ENCODE measurements around the gene IL20RA. TPM values are rescaled to one million over a fixed set of nuclear protein-coding genes. Genes with fewer than 3 reads are reported as not detected.

Gene IL20RA
- total and polyA plus RNA-seq, 5 donors from 2014 or later: not detected

DNA sequence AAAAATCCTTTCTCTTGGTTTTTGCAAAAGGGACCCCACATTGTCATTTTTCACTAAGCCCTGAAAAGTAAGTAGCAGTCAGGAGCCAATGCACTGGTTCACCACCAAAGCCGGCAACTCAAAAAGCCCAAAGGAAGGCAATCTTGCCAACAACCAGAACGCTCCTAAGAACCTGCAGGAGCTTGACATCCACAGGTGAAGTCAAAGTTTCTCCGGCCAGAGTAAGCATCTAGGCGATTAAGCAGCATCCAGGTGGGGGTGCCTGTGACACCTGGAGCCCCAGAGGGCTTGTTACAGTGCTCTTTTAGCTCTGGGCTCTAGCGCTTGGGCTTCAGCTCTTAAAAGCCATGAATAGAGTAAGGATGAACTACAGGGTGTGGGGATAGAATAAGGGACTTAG lies 86.6 kb downstream of the IL20RA start:
- peaks cover 4% of the 10 kb centered on the region for H3K27me3 ChIP-seq (ENCODE audit: control insufficient read depth, insufficient read depth, low read length)
- no peak overlapping the region for H3K4me3 Mint-ChIP-seq
- no peak overlapping the region for H3K27ac ChIP-seq (ENCODE audit: insufficient read depth, low read length, poor library complexity, severe bottlenecking)
- no peaks in the 10 kb centered on the region for H3K9me3 Mint-ChIP-seq
- H3K4me1 Mint-ChIP-seq: peaks cover 0 to 7% (median 2%) of the 10 kb centered on the region in 4 donors
- no peak overlapping the region for H3K27ac Mint-ChIP-seq
- no peaks in the 10 kb centered on the region for H3K4me1 ChIP-seq (ENCODE audit: control insufficient read depth, insufficient read depth, low read length, poor library complexity, severe bottlenecking)
- no peak overlapping the region for H3K4me3 ChIP-seq (ENCODE audit: low read depth, low read length)
- H3K36me3 ChIP-seq (ENCODE audit: control insufficient read depth, insufficient read depth, low read length): no peaks in the 10 kb centered on the region
- H3K27me3 Mint-ChIP-seq: peaks cover 28% of the 10 kb centered on the region
- DNase-seq (no peak), ATAC-seq (ENCODE audit: low read depth in 2 of 2) (no peak)
- no peaks in the 10 kb centered on the region for H3K9me3 ChIP-seq (ENCODE audit: control insufficient read depth in 2 of 2, low read length in 2 of 2)
- H3K36me3 Mint-ChIP-seq: no peaks in the 10 kb centered on the region

DNA sequence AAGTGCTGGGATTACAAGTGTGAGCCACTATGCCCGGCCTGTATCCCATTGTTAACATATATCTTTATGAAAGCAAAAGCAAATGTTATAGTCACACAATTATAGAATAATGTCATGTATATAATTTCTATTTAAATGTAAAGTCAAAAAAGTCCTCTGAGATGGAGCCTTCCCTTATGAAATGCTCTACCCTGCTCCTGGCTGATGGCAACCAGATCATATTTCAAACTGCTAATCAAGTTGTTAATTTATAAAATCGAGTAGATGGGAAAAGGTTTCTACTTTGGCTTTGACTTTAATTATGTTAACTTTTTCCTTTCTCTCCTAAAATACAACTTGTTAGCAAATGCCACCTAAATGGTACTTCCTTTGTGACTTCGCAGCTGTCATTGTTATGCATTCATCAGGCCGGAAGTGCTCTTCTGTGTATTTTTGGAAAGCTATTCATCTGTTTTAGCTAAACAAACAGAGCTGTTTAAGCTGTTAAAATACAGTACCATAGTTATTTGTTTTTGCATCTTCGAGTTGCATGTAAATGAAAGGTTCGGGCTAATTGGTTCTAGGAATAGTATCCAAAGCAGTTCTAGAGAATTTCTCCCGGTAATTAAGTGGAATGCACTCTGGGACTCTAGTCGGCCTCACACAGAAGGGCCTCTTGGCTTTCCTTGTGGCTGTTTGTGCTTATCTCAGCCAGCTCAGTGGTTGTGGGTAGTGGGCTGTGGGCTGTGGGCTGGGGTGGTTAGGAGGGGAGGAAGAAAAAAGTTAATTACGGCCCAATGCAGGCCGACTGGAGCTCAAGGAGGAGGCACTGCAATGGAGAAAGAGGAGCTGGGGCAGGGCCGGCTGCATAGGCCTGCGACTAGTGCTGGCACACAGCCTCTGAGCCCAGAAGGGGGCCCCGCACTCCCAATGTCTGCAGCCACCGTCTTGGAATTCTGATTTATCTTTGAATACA lies 87.9 kb downstream of the IL20RA start:
- Histone ChIP-seq H3K36me3 (ENCODE audit: control insufficient read depth, insufficient read depth, low read length) (no peaks in the 10 kb centered on the region), H3K27ac (ENCODE audit: insufficient read depth, low read length, poor library complexity, severe bottlenecking) (no peak overlapping the region), H3K27me3 (ENCODE audit: control insufficient read depth, insufficient read depth, low read length) (peaks cover 3% of the 10 kb centered on the region), H3K4me1 (ENCODE audit: control insufficient read depth, insufficient read depth, low read length, poor library complexity, severe bottlenecking) (no peaks in the 10 kb centered on the region), H3K9me3 (ENCODE audit: control insufficient read depth in 2 of 2, low read length in 2 of 2) (no peaks in the 10 kb centered on the region), H3K4me3 (ENCODE audit: low read depth, low read length) (no peak overlapping the region)
- Mint-ChIP-seq H3K36me3 (no peaks in the 10 kb centered on the region), H3K9me3 (no peaks in the 10 kb centered on the region), H3K4me1 (peaks cover 0 to 7% (median 2%) of the 10 kb centered on the region in 4 donors), H3K27ac (peak overlapping the region in 1 of 3 donors; percentile 26), H3K27me3 (peaks cover 35% of the 10 kb centered on the region), H3K4me3 (no peak overlapping the region)
- ATAC-seq (ENCODE audit: low read depth in 2 of 2) (no peak), DNase-seq (peak in 1 of 3 donors; percentile 32)

DNA sequence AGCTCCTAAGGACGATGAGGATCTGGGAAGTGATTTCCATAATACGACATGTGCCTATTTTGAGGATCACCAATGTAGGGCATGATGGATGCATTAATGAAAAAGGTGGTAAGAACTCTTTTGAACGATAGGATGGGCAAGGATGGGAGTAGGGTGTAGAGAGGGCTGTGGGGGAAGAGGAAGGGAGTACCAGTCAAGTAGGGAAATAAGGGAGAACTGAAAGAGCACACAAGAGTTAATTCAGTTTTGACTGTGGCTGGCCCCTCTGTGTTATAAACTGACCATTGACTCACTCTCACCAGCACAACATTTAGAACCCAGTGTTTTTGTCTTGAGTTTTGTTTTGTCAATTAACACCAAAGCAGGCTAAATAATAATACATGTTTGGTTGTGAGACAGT lies 89.6 kb downstream of the IL20RA start:
- H3K27me3 Mint-ChIP-seq: peaks cover 33% of the 10 kb centered on the region
- Histone ChIP-seq H3K27me3 (ENCODE audit: control insufficient read depth, insufficient read depth, low read length) (peaks cover 2% of the 10 kb centered on the region), H3K4me3 (ENCODE audit: low read depth, low read length) (no peak overlapping the region), H3K4me1 (ENCODE audit: control insufficient read depth, insufficient read depth, low read length, poor library complexity, severe bottlenecking) (no peaks in the 10 kb centered on the region), H3K9me3 (ENCODE audit: control insufficient read depth in 2 of 2, low read length in 2 of 2) (no peaks in the 10 kb centered on the region), H3K36me3 (ENCODE audit: control insufficient read depth, insufficient read depth, low read length) (no peaks in the 10 kb centered on the region), H3K27ac (ENCODE audit: insufficient read depth, low read length, poor library complexity, severe bottlenecking) (no peak overlapping the region)
- peaks cover 0 to 7% (median 2%) of the 10 kb centered on the region in 4 donors for H3K4me1 Mint-ChIP-seq
- no peaks in the 10 kb centered on the region for H3K9me3 Mint-ChIP-seq
- H3K4me3 Mint-ChIP-seq: no peak overlapping the region
- no peak for ATAC-seq (ENCODE audit: low read depth in 2 of 2)
- no peaks in the 10 kb centered on the region for H3K36me3 Mint-ChIP-seq
- no peak for DNase-seq
- H3K27ac Mint-ChIP-seq: no peak overlapping the region

DNA sequence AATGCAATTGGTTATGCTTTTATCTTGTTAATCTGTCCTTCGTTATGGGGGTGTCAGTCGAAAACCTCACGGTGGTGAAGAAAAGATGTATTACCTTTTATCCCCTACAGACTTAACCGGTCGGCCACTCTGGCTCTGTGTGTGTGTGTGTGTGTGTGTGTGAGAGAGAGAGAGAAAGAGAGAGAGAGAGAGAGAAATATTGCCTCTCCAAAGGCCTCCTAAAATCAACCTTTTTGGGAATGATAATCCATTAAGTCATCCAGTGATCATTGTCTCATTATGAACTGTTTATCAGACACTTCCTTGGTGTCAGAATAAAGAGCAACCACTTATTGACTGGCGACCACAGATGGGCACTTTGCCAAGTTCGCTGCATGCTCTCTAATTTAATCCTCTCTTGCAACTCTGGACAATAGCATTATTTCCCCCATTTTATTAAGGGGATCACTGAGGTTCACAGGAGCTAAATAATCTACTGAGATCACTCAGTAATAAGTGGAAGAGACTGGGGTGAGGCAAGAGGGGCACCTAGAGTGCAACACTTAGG lies 92.0 kb downstream of the IL20RA start:
- Mint-ChIP-seq H3K9me3 (peaks cover 0 to 4% (median 2%) of the 10 kb centered on the region in 7 donors), H3K4me3 (no peak overlapping the region), H3K36me3 (peaks cover 4% of the 10 kb centered on the region), H3K4me1 (peaks cover 0 to 7% (median 2%) of the 10 kb centered on the region in 4 donors), H3K27me3 (peaks cover 38% of the 10 kb centered on the region), H3K27ac (no peak overlapping the region)
- Histone ChIP-seq H3K4me1 (ENCODE audit: control insufficient read depth, insufficient read depth, low read length, poor library complexity, severe bottlenecking) (no peaks in the 10 kb centered on the region), H3K9me3 (ENCODE audit: control insufficient read depth in 2 of 2, low read length in 2 of 2) (no peaks in the 10 kb centered on the region), H3K27me3 (ENCODE audit: control insufficient read depth, insufficient read depth, low read length) (no peaks in the 10 kb centered on the region), H3K36me3 (ENCODE audit: control insufficient read depth, insufficient read depth, low read length) (no peaks in the 10 kb centered on the region), H3K27ac (ENCODE audit: insufficient read depth, low read length, poor library complexity, severe bottlenecking) (no peak overlapping the region), H3K4me3 (ENCODE audit: low read depth, low read length) (no peak overlapping the region)
- no peak for ATAC-seq (ENCODE audit: low read depth in 2 of 2)
- no peak for DNase-seq

DNA sequence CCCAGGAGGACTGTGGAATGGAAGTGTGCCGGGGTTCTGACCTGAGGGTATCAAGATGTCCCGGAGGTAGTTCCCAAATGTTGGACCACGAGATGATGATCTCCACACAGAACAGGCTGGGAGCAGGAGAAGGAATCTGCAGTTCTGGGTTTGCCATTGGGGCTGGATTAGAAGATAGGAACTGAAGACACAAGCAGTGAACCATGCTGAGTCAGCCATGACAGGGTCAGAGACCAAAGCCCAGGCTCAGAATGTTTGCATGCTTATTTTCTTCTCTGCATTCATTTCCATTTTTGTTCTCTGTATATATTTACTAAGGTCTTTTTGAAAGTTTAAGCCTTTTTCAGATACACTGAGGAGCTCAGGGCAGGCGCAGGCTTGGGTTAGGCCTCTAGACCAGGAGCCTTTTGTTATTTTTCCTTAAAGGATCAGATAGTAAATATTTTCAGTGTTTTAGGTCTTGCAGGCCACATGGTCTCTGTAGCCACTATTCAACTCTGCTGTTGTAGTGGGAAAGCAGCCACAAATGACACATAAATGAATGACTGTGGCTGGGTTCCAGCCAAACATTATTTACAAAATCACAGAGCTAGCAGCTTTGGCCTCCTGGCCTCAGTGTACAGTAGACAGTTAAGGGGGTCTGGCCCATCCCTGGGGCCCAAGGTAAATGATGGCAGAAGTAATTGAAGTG lies 94.2 kb downstream of the IL20RA start:
- peaks cover 7% of the 10 kb centered on the region for H3K36me3 Mint-ChIP-seq

More for the DNA sequence above, 94.2 kb downstream of the IL20RA start:
- Histone ChIP-seq H3K4me3 (ENCODE audit: low read depth, low read length) (no peak overlapping the region), H3K9me3 (ENCODE audit: control insufficient read depth in 2 of 2, low read length in 2 of 2) (no peaks in the 10 kb centered on the region), H3K27ac (ENCODE audit: insufficient read depth, low read length, poor library complexity, severe bottlenecking) (no peak overlapping the region), H3K4me1 (ENCODE audit: control insufficient read depth, insufficient read depth, low read length, poor library complexity, severe bottlenecking) (no peaks in the 10 kb centered on the region), H3K27me3 (ENCODE audit: control insufficient read depth, insufficient read depth, low read length) (no peaks in the 10 kb centered on the region), H3K36me3 (ENCODE audit: control insufficient read depth, insufficient read depth, low read length) (no peaks in the 10 kb centered on the region)
- no peaks in the 10 kb centered on the region for H3K4me1 Mint-ChIP-seq
- H3K27me3 Mint-ChIP-seq: peaks cover 31% of the 10 kb centered on the region
- no peak overlapping the region for H3K4me3 Mint-ChIP-seq
- H3K9me3 Mint-ChIP-seq: peaks cover 0 to 4% (median 2%) of the 10 kb centered on the region in 7 donors
- H3K27ac Mint-ChIP-seq: no peak overlapping the region
- DNase-seq (no peak), ATAC-seq (ENCODE audit: low read depth in 2 of 2) (no peak)

Other genes with a start within 250 kb of the IL20RA start
- gene PEX7, start 222.4 kb downstream of the IL20RA start, total RNA-seq: 4.1 TPM
- 1 to 10 TPM; 4.8 to 9.4 (median 6.3) TPM for gene PEX7, start 222.4 kb downstream of the IL20RA start, polyA plus RNA-seq
- 0.15 TPM for gene SLC35D3, start 122.7 kb downstream of the IL20RA start, total RNA-seq
- gene SLC35D3, start 122.7 kb downstream of the IL20RA start, polyA plus RNA-seq: not detected
- not detected for gene IL22RA2, start 128.7 kb upstream of the IL20RA start, total RNA-seq
- not detected for gene IL22RA2, start 128.7 kb upstream of the IL20RA start, polyA plus RNA-seq
- 44.3 TPM for gene IFNGR1, start 174.4 kb upstream of the IL20RA start, total RNA-seq
- 10 to 100 TPM; 30.7 to 44.4 (median 35.4) TPM for gene IFNGR1, start 174.4 kb upstream of the IL20RA start, polyA plus RNA-seq

All from CD4-positive, CD25-positive, alpha-beta regulatory T cell (primary cell).